Tibial artery (tissue), 4 donors: ENCODE measurements around the gene PRND.
A peak's percentile ranks its signal among the peaks of the same experiment; 100 is the strongest.
"Not testable (repeated sequence)": the region's sequence is repeated elsewhere in the genome, so short reads cannot be mapped to it uniquely, and the experiment has no call there.

Experiments used
- DNase-seq, 2 donors: peaks; one replicate each; pipeline ENCODE4 v3.0.0-alpha.2; 2019
- H3K27ac ChIP-seq, 2 donors: fragments of 200-600 bp; sonication (generic) in 1 of 2; 1 replicate in 1 of 2; 2 replicates in 1 of 2; pipeline ENCODE4 v1.5.1; 2018 to 2019; ENCODE audit warnings: mild to moderate bottlenecking in 1 of 2
- H3K27me3 ChIP-seq, 2 donors: fragments of 200-600 bp; sonication (generic) in 1 of 2; one replicate each; pipeline versions ENCODE4 v1.5.1 to v1.6.0; 2016 to 2019
- H3K36me3 ChIP-seq, 3 donors: fragments of 200-600 bp; sonication (generic) in 2 of 3; one replicate each; pipeline ENCODE4 v1.5.1; 2016 to 2019; ENCODE audit warnings: mild to moderate bottlenecking in 2 of 3
- H3K4me1 ChIP-seq, 4 donors: fragments of 200-600 bp; sonication (generic) in 2 of 4; 1 replicate in 3 of 4; 2 replicates in 1 of 4; pipeline ENCODE4 v1.5.1; 2016 to 2019
- H3K4me3 ChIP-seq, 2 donors: fragments of 200-600 bp; sonication (generic) in 1 of 2; 1 replicate in 1 of 2; 2 replicates in 1 of 2; pipeline ENCODE4 v1.5.1; 2018 to 2019; ENCODE audit warnings: mild to moderate bottlenecking in 2 of 2
- H3K9me3 ChIP-seq, 3 donors: fragments of 200-600 bp; sonication (generic) in 1 of 3; one replicate each; pipeline ENCODE4 v1.5.1; 2016 to 2019
- CTCF ChIP-seq, 2 experiments: fragments of 200-600 bp in 1 of 2; fragments of 450-650 bp in 1 of 2; IDR thresholded peaks; one replicate each; pipeline ENCODE4 v1.5.1; 2017 to 2019; ENCODE audit warnings: antibody characterized with exemption in 2 of 2, mild to moderate bottlenecking in 1 of 2, moderate library complexity in 1 of 2
- intact Hi-C: fragments of 100-400 bp; cut with DNase I; formaldehyde crosslinking; loops from one replicate; pipeline ENCODE4 v1.15.0; 2023; ENCODE audit warnings: low total_unique reads

The PRND gene

GRCh38 chr20:4697831-4698221 is 23.9 kb upstream of the PRND start:
- intact Hi-C loops: no loop called here
- H3K27me3 ChIP-seq: no peaks in the 10 kb centered on the region
- H3K36me3 ChIP-seq: peaks cover 11 to 25% (median 13%) of the 10 kb centered on the region in 3 donors
- DNase-seq: peak in 1 of 2 donors; percentile 19
- no peak for TF ChIP-seq CTCF (IDR thresholded peaks at IDR 0.05)
- no peaks in the 10 kb centered on the region for H3K9me3 ChIP-seq
- no peak overlapping the region for H3K4me3 ChIP-seq
- no peak overlapping the region for H3K27ac ChIP-seq
- peaks cover 0 to under 1% (median 0%) of the 10 kb centered on the region in 4 donors for H3K4me1 ChIP-seq

- Histone ChIP-seq H3K4me1 (peaks cover 0 to 6% (median 3%) of the 10 kb centered on the region in 4 donors), H3K4me3 (no peak overlapping the region), H3K27ac (no peak overlapping the region), H3K9me3 (no peaks in the 10 kb centered on the region), H3K27me3 (no peaks in the 10 kb centered on the region), H3K36me3 (peaks cover 11 to 25% (median 13%) of the 10 kb centered on the region in 3 donors)
- DNase-seq: no peak
- intact Hi-C loops: no loop called here
- no peak for TF ChIP-seq CTCF (IDR thresholded peaks at IDR 0.05)
These were observed 22.5 kb upstream of the PRND start for GRCh38 chr20:4699216-4699615.

- intact Hi-C loops: no loop called here
These were observed 21.8 kb upstream of the PRND start for GRCh38 chr20:4699957-4700356.

GRCh38 chr20:4702562-4703280 is 19.0 kb upstream of the PRND start:
- no peak overlapping the region for H3K27ac ChIP-seq
- DNase-seq: peak in 1 of 2 donors; percentile 33

More at GRCh38 chr20:4699957-4700356, 21.8 kb upstream of the PRND start:
- Histone ChIP-seq H3K9me3 (no peaks in the 10 kb centered on the region), H3K4me3 (no peak overlapping the region), H3K36me3 (peaks cover 11 to 25% (median 13%) of the 10 kb centered on the region in 3 donors), H3K27me3 (no peaks in the 10 kb centered on the region), H3K4me1 (peaks cover 0 to 7% (median 3%) of the 10 kb centered on the region in 4 donors), H3K27ac (no peak overlapping the region)
- DNase-seq: no peak
- no peak for TF ChIP-seq CTCF (IDR thresholded peaks at IDR 0.05)

GRCh38 chr20:4703281-4703676 is 18.4 kb upstream of the PRND start:
- H3K9me3 ChIP-seq: no peaks in the 10 kb centered on the region
- DNase-seq: no peak
- H3K4me3 ChIP-seq: no peak overlapping the region
- peaks cover 11 to 25% (median 13%) of the 10 kb centered on the region in 3 donors for H3K36me3 ChIP-seq
- peaks cover 0 to 7% (median 3%) of the 10 kb centered on the region in 4 donors for H3K4me1 ChIP-seq
- peaks cover 0 to 6% of the 10 kb centered on the region in 2 donors for H3K27me3 ChIP-seq
- no peak for TF ChIP-seq CTCF (IDR thresholded peaks at IDR 0.05)
- intact Hi-C loops: no loop called here
- H3K27ac ChIP-seq: no peak overlapping the region

More at GRCh38 chr20:4702562-4703280, 19.0 kb upstream of the PRND start:
- Histone ChIP-seq H3K4me1 (peaks cover 0 to 7% (median 3%) of the 10 kb centered on the region in 4 donors), H3K4me3 (no peak overlapping the region), H3K9me3 (no peaks in the 10 kb centered on the region), H3K36me3 (peaks cover 11 to 25% (median 13%) of the 10 kb centered on the region in 3 donors), H3K27me3 (peaks cover 0 to 6% of the 10 kb centered on the region in 2 donors)
- intact Hi-C loops: no loop called here
- TF ChIP-seq CTCF (IDR thresholded peaks at IDR 0.05): no peak

GRCh38 chr20:4706941-4707340 is 14.8 kb upstream of the PRND start:
- H3K9me3 ChIP-seq, H3K4me3 ChIP-seq, H3K27me3 ChIP-seq, H3K4me1 ChIP-seq, DNase-seq, H3K27ac ChIP-seq, H3K36me3 ChIP-seq, intact Hi-C loops: not testable (repeated sequence)
